ACC112 (cell line): ENCODE measurements around the gene KRTAP5-3.
"Not testable (repeated sequence)": the region's sequence is repeated elsewhere in the genome, so short reads cannot be mapped to it uniquely, and the experiment has no call there.

Source experiments
- H2AFZ ChIP-seq: fragments of 200-600 bp; sonication (generic); one replicate; pipeline ENCODE4 v1.6.0; 2017; ENCODE audit warnings: antibody characterized with exemption, low read length; ENCODE audit not compliant: unreplicated experiment
- H3K27ac ChIP-seq: fragments of 200-600 bp; sonication (generic); 2 replicates; pipeline ENCODE4 v1.5.1; 2014; ENCODE audit warnings: low read depth, mild to moderate bottlenecking, antibody characterized with exemption, low read length, moderate library complexity
- H3K27me3 ChIP-seq: fragments of 200-600 bp; sonication (generic); 2 replicates; pipeline ENCODE4 v1.6.1; 2014; ENCODE audit warnings: mild to moderate bottlenecking, antibody characterized with exemption, low read length, moderate library complexity, mixed read lengths; ENCODE audit not compliant: insufficient read depth
- H3K36me3 ChIP-seq: fragments of 200-600 bp; sonication (generic); 2 replicates; pipeline ENCODE4 v1.6.1; 2016; ENCODE audit warnings: mild to moderate bottlenecking, antibody characterized with exemption, low read length, moderate library complexity, mixed read lengths; ENCODE audit not compliant: insufficient read depth
- H3K4me1 ChIP-seq: fragments of 200-600 bp; sonication (generic); one replicate; pipeline ENCODE4 v1.6.1; 2016; ENCODE audit warnings: low read length, mixed read lengths; ENCODE audit not compliant: insufficient read depth, unreplicated experiment, control insufficient read depth
- H3K4me3 ChIP-seq: fragments of 200-600 bp; sonication (generic); 2 replicates; pipeline ENCODE4 v1.5.1; 2014; ENCODE audit warnings: mild to moderate bottlenecking, low read depth, low read length
- H3K79me2 ChIP-seq: fragments of 200-600 bp; sonication (generic); one replicate; pipeline ENCODE4 v1.6.0; 2016; ENCODE audit warnings: low read length; ENCODE audit not compliant: control insufficient read depth, unreplicated experiment, insufficient read depth

KRTAP5-3 gene

DNA sequence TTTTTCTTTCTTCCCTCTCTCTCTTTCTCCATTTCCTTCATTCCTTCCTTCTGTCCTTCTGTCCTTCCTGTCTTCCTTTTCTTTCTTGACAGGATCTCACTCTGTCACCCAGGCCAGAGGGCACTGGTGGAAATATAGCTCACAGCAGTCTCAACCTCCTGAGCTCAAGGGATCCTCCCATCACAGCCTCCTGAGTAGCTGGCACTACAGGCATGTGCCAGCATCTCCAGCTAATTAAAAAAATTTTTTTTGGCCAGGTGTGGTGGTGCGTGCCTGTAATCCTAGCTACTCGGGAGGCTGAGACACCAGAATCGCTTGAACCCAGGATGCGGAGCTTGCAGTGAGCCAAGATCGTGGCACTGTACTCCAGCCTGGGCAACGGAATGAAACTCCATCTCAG lies 31.4 kb downstream of the KRTAP5-3 start:
- no peak overlapping the region for H3K27ac ChIP-seq
- no peak overlapping the region for H2AFZ ChIP-seq
- H3K79me2 ChIP-seq, result no peaks in the 10 kb centered on the region
- H3K4me3 ChIP-seq, result no peak overlapping the region
- no peaks in the 10 kb centered on the region for H3K36me3 ChIP-seq
- H3K4me1 ChIP-seq, result no peaks in the 10 kb centered on the region
- peaks cover 49% of the 10 kb centered on the region for H3K27me3 ChIP-seq

DNA sequence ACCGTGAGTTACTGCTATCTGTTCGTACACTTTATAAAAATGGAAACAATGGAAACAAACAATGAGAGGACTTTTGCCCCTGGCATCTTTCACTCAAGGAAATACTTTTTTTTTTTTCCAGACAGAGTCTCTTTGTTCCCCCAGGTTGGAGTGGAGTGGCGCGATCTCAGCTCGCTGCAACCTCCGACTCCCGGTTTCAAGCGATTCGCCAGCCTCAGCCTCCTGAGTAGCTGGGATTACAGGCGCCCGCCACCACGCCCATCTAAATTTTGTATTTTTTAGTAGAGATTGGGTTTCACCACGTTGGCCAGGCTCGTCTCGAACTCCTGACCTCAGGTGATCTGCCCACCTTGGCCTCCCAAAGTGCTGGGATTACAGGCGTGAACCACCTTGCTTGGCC lies 32.5 kb downstream of the KRTAP5-3 start:
- not testable (repeated sequence) for H3K36me3 ChIP-seq, H3K27ac ChIP-seq, H3K4me3 ChIP-seq, H3K79me2 ChIP-seq, H2AFZ ChIP-seq, H3K4me1 ChIP-seq
- H3K27me3 ChIP-seq, result peaks cover 55% of the 10 kb centered on the region

DNA sequence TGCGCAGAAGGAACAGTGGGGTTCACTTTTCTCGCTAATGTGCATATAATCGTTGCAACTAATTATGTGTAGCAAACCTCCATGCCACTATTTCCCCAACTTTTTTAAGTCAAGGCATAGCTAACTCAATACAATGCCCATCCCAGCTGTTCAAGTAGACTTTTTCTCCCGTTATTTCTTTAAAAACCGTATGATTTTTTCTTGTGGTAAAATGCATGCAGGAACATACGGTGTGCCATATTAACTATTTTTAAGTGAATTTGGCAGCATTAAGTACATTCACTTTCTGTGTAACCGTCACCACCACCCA lies 33.4 kb downstream of the KRTAP5-3 start:
- no peaks in the 10 kb centered on the region for H3K79me2 ChIP-seq
- no peak overlapping the region for H3K27ac ChIP-seq
- H2AFZ ChIP-seq, result no peak overlapping the region
- no peak overlapping the region for H3K4me3 ChIP-seq
- no peaks in the 10 kb centered on the region for H3K36me3 ChIP-seq
- no peaks in the 10 kb centered on the region for H3K4me1 ChIP-seq
- peaks cover 60% of the 10 kb centered on the region for H3K27me3 ChIP-seq

DNA sequence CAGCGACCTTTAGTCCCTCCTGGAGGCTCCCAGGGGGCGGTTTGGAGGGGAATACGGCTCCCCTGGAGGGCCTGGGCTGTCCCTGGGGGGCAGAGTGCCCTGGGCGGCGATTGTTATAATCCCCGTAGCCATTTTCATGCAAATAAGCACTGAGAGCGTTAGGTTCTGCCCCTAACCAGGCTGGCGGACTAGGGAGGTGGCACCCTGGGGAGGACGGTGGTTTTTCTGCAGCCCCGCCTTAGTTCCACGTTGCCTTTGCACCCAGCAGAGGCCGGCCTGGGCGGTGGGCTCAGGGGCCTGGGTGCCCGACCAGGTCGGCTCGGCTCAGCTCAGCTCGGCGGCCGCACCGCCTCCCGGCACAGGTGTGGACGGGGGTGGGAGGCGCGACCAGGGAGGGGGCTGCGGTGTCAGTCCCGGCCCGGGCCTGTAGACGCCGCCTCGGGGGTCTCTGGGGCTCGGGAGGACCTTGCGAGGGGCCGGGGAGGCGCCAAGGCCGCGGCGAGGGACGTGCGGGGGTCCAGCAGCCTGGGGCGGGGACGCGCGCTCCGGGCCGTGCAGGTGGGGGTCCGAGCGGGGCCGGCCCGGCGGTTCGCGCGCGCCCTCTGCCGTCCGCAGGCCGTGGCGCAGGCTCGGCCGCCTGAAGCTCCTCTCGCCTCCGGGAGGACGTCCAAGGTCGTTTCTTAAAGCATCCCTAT lies 33.9 kb downstream of the KRTAP5-3 start:
- H2AFZ ChIP-seq, result no peak overlapping the region
- H3K27ac ChIP-seq, result no peak overlapping the region
- peak overlapping the region; percentile 33; the same call in 1 of the 2 replicates for H3K4me3 ChIP-seq

DNA sequence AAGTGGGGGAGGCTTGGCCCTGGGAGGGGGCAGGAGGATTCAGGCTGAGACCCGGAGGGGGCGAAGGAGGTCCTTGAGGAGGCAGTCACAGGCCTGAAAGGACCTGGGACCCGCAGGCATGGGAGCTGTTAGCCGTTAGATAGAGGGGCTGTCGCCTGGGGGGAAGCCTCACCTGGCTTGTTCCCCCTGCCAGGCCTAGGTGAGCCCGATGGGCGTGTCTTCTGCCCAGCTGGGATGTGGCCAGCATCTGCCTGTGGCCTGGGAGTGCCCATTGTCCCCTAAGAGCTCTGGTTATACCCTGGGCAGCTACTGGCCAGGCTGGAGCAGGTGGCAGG lies 34.4 kb downstream of the KRTAP5-3 start:
- H3K27me3 ChIP-seq, result peaks cover 60% of the 10 kb centered on the region
- H3K36me3 ChIP-seq, result no peaks in the 10 kb centered on the region
- no peak overlapping the region for H3K27ac ChIP-seq
- no peak overlapping the region for H3K4me3 ChIP-seq
- no peak overlapping the region for H2AFZ ChIP-seq
- H3K79me2 ChIP-seq, result no peaks in the 10 kb centered on the region
- no peaks in the 10 kb centered on the region for H3K4me1 ChIP-seq

More for the DNA sequence above, 33.9 kb downstream of the KRTAP5-3 start:
- Histone ChIP-seq H3K79me2 (no peaks in the 10 kb centered on the region), H3K4me1 (no peaks in the 10 kb centered on the region), H3K36me3 (no peaks in the 10 kb centered on the region), H3K27me3 (peaks cover 60% of the 10 kb centered on the region)

DNA sequence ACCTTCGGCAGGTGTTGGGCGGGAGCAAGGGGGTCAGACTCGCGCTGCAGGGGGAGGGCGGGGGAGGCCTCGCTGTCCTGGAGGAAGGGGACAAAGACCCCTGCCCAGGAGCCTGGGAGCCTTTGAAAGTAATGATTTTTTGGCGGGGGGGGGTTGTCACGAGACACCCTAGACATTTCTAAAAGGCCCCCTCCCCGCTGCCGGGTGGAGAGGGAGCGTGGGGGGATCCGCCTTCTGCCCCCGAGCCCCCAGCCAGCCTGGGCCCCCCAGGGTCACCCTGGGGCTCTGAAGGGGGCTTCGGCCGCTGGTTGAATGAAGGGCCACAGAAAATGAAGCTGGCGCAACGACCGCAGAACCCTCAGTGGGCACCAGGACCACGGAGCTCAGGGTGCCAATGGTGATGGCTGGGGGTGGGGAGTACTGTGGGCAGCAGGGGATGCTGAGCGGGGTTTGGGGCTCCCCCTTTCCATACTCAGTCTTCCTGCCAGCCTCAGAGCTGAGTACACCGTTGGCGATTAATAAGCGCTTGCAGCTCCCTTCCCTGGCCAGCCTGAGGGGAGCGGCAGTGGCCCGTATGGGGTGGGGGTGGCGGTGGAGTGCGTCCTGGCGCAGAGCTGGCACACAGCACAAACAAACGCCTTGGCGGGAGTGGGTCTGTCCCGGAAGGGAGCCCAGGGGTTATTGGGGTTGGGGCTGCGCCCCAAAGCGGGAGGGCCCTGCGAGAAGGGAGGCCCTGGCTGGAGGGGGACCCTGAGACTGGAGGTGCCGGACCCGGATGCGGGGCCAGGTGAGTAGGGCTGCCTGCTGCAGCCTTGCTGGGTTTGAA lies 35.0 kb downstream of the KRTAP5-3 start:
- Histone ChIP-seq H2AFZ (no peak overlapping the region), H3K4me1 (no peaks in the 10 kb centered on the region), H3K4me3 (0 out of 2 replicates have a peak overlapping the region, but pooled peaks have one; percentile 60)

DNA sequence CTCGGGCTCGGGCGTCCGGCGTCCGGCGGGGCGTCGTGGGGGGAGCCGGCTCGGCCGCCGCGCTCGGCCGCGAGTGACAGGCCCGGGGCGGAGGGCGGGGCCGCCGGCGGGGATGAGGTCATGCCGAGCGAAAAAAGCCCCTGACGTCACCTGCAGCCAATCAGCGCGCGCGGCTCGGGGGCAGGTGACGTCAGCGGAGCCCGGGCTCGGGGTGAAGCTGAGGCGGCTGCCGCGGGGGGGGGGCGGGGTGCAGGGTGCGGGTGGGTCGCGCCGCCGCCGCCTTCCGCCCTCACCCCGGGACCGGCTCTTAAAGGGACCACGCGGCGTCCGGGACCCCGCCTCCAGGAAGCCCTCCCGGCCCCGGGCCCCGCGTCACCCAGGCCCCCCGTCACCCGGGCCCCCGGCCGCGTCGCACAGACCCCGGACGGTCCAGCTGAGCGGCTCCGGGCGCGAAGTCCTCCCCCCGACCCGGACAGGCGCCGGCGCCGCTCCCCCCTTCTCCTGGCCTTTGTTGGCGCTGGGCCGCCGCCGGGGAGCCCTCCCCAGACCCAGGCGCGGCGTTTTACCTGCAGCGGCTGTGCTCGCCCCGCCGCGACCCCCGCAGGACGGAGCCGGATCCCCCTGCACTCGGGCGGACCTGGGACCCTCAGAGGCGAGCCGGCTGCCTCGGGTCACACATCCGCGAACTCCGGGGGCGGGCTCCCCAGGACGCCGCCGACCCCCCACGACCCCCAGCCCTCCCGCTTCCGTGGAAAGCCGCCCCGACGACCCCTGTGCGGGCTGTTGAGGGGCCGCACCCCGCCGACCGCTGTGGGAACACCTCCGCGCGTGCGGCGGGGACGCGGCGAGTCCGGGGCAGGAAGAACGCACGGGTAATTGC lies 35.8 kb downstream of the KRTAP5-3 start, which contains the start of gene DUSP8:
DUSP8 (minus strand) TSS at position 75 of the 880 bp plus-strand sequence. CDS start 6,445 bp downstream, outside the sequence.
- Histone ChIP-seq H3K36me3 (no peaks in the 10 kb centered on the region), H2AFZ (peak within 1 kb of the TSS; percentile 14), H3K27me3 (peaks cover 47% of the 10 kb centered on the region), H3K27ac (no peak within 1 kb of the TSS), H3K4me1 (no peaks in the 10 kb centered on the region), H3K79me2 (no peaks in the 10 kb centered on the region), H3K4me3 (peak within 1 kb of the TSS; percentile 60; the same call in 1 of the 2 replicates)

More for the DNA sequence above, 35.0 kb downstream of the KRTAP5-3 start:
- H3K27ac ChIP-seq, result no peak overlapping the region
- no peaks in the 10 kb centered on the region for H3K36me3 ChIP-seq
- peaks cover 54% of the 10 kb centered on the region for H3K27me3 ChIP-seq
- H3K79me2 ChIP-seq, result no peaks in the 10 kb centered on the region

DNA sequence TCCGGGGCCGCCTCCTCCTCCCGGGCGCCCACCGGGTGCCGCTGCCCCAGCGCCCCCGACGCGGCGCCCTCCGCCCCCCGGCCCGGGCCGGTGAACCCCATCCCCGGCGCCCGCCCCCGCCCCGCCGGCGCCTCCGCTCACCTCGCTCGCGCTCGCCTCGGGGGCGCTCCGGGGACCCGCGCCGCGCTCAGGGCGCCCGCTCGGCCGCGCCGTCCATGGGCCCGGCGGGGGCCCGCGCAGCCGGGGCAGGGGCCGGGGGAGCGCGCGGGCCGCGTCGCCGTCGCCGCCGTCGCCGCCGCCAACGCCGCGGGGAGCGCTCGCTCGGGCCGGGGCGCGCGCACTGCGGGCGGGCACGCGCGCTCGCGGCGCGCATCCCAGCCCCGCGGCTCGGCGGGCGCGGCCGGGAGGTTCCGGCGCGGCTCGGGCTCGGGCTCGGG lies 36.5 kb downstream of the KRTAP5-3 start:
- Histone ChIP-seq H3K36me3 (no peaks in the 10 kb centered on the region), H2AFZ (no peak overlapping the region), H3K27ac (no peak overlapping the region)

DNA sequence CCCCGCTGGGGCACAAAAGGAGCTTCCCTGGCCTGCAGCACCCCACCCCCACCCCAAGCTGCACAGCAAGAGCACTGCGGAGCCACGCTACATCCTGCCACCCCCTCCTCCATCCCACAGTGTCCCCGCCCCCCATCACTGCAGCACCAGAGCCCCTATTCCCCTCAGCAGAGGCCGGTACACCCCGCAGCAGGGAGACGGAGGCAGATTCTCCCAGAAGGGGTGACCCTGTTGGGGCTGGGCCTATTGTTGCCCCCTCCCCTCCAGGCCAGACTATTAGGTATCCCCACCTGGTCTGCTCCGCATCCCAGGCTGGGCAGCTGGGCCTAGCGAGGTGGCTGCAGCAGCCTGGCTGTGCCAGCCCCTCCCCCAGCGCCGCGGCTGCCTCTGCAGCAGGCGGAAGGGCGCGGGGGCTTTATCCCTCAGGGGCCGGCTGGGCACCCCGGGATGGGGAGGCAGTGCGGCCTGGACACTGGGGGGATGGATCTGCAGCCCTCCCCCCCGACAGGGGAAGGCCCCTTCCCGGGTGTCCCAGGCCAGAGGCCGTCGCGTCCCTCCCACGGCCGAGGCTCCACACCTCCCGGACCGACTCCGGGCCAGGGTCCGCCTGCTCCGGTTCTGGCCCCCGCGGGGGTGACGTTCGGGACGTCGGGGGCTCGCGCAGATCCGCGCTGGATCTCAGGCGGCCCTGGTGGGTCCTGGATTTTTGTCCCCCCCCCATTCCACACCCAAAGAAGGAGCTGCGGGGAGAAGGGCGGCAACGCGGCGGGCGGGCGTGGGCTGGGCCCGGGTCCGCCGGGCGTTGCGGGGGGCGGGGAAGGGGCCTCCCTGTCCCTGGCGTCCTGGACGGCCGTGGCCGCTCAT lies 37.1 kb downstream of the KRTAP5-3 start:
- Histone ChIP-seq H3K27ac (no peak overlapping the region), H2AFZ (peak overlapping the region; percentile 14), H3K36me3 (no peaks in the 10 kb centered on the region), H3K4me3 (peak overlapping the region; percentile 43; the same call in 1 of the 2 replicates), H3K27me3 (peaks cover 47% of the 10 kb centered on the region), H3K79me2 (no peaks in the 10 kb centered on the region), H3K4me1 (no peaks in the 10 kb centered on the region)

More for the DNA sequence above, 36.5 kb downstream of the KRTAP5-3 start:
- H3K27me3 ChIP-seq, result peaks cover 47% of the 10 kb centered on the region
- no peak overlapping the region for H3K4me3 ChIP-seq
- H3K79me2 ChIP-seq, result no peaks in the 10 kb centered on the region
- no peaks in the 10 kb centered on the region for H3K4me1 ChIP-seq

DNA sequence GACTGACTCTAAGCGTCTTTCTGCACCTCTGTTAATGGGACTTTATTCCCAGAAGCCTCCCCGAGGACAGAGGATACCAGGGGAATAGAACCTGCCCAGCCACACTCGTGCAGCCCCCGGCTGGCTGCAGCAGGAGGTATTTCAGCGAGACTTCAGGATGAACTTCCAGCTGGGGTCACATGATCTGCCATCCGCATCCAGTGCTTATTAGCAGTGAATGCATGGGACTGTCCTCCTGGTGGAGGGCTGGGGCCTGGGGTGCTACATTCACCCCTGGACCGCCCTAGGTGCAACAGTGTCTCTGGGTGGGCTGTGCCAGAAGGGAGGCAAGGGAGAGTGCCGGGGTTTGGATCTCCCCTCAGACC lies 37.8 kb downstream of the KRTAP5-3 start:
- Histone ChIP-seq H2AFZ (no peak overlapping the region), H3K4me3 (no peak overlapping the region), H3K79me2 (no peaks in the 10 kb centered on the region), H3K36me3 (no peaks in the 10 kb centered on the region), H3K27me3 (peaks cover 44% of the 10 kb centered on the region), H3K4me1 (no peaks in the 10 kb centered on the region), H3K27ac (no peak overlapping the region)
